ENCODE results near the gene KLHL15. TPM values are rescaled to one million over a fixed set of nuclear protein-coding genes. Genes with fewer than 3 reads are reported as not detected.

KLHL15 gene
- total RNA-seq, 1 experiment from 2014 or later = 8.0 TPM

- Histone ChIP-seq H3K4me3 (peak overlapping the region; percentile 86), H3K9me3 (no peaks in the 10 kb centered on the region), H3K27me3 (no peaks in the 10 kb centered on the region), H3K36me3 (no peaks in the 10 kb centered on the region)
- DNase-seq = no peak
Observed at GRCh38 chrX:24023972-24024669, 2.9 kb downstream of the KLHL15 start.

GRCh38 chrX:24023544-24023943, 3.4 kb downstream of the KLHL15 start:
- no peaks in the 10 kb centered on the region for H3K27me3 ChIP-seq
- DNase-seq = no peak
- H3K9me3 ChIP-seq = no peaks in the 10 kb centered on the region
- no peaks in the 10 kb centered on the region for H3K36me3 ChIP-seq
- H3K4me3 ChIP-seq = peak overlapping the region; percentile 86

- H3K9me3 ChIP-seq = no peaks in the 10 kb centered on the region
- H3K36me3 ChIP-seq = 0 out of 2 replicates have a peak, but pooled peaks cover 2% of the 10 kb centered on the region
- DNase-seq = no peak
- H3K4me3 ChIP-seq = no peak overlapping the region
- H3K27me3 ChIP-seq = no peaks in the 10 kb centered on the region
Observed at GRCh38 chrX:24020306-24020876, 6.6 kb downstream of the KLHL15 start.

GRCh38 chrX:24019448-24019847, 7.5 kb downstream of the KLHL15 start:
- Histone ChIP-seq H3K36me3 (0 out of 2 replicates have a peak, but pooled peaks cover 2% of the 10 kb centered on the region), H3K27me3 (no peaks in the 10 kb centered on the region), H3K4me3 (no peak overlapping the region), H3K9me3 (no peaks in the 10 kb centered on the region)
- DNase-seq = no peak

- no peak overlapping the region for H3K4me3 ChIP-seq
- H3K36me3 ChIP-seq = 0 out of 2 replicates have a peak, but pooled peaks cover 2% of the 10 kb centered on the region
- no peak for DNase-seq
- no peaks in the 10 kb centered on the region for H3K9me3 ChIP-seq
- H3K27me3 ChIP-seq = no peaks in the 10 kb centered on the region
Observed at GRCh38 chrX:24018809-24019208, 8.2 kb downstream of the KLHL15 start.

GRCh38 chrX:24017674-24018073, 9.3 kb downstream of the KLHL15 start:
- Histone ChIP-seq H3K27me3 (no peaks in the 10 kb centered on the region), H3K36me3 (0 out of 2 replicates have a peak, but pooled peaks cover 2% of the 10 kb centered on the region), H3K9me3 (no peaks in the 10 kb centered on the region), H3K4me3 (no peak overlapping the region)
- no peak for DNase-seq

- peaks cover 2% of the 10 kb centered on the region; the same call in 1 of the 2 replicates for H3K36me3 ChIP-seq
- H3K9me3 ChIP-seq = no peaks in the 10 kb centered on the region
- no peak for DNase-seq
- no peaks in the 10 kb centered on the region for H3K27me3 ChIP-seq
- no peak overlapping the region for H3K4me3 ChIP-seq
Observed at GRCh38 chrX:24014388-24015018, 12.5 kb downstream of the KLHL15 start.

GRCh38 chrX:24012266-24012665, 14.7 kb downstream of the KLHL15 start:
- Histone ChIP-seq H3K4me3 (no peak overlapping the region), H3K36me3 (peaks cover 2% of the 10 kb centered on the region; the same call in 1 of the 2 replicates), H3K27me3 (no peaks in the 10 kb centered on the region), H3K9me3 (no peaks in the 10 kb centered on the region)
- no peak for DNase-seq

GRCh38 chrX:24005867-24006266, 21.1 kb downstream of the KLHL15 start:
- H3K36me3 ChIP-seq = peaks cover 21% of the 10 kb centered on the region
- DNase-seq = no peak
- H3K27me3 ChIP-seq = no peaks in the 10 kb centered on the region

GRCh38 chrX:24005028-24005427, 22.0 kb downstream of the KLHL15 start:
- Histone ChIP-seq H3K9me3 (no peaks in the 10 kb centered on the region), H3K36me3 (peaks cover 23% of the 10 kb centered on the region), H3K4me3 (no peak overlapping the region), H3K27me3 (no peaks in the 10 kb centered on the region)
- DNase-seq = no peak

More at GRCh38 chrX:24005867-24006266, 21.1 kb downstream of the KLHL15 start:
- Histone ChIP-seq H3K4me3 (no peak overlapping the region), H3K9me3 (no peaks in the 10 kb centered on the region)

- no peaks in the 10 kb centered on the region for H3K9me3 ChIP-seq
- DNase-seq = no peak
- H3K4me3 ChIP-seq = no peak overlapping the region
- peaks cover 24% of the 10 kb centered on the region for H3K36me3 ChIP-seq
- no peaks in the 10 kb centered on the region for H3K27me3 ChIP-seq
Observed at GRCh38 chrX:24002792-24003191, 24.2 kb downstream of the KLHL15 start.

- Histone ChIP-seq H3K27me3 (no peaks in the 10 kb centered on the region), H3K4me3 (no peak overlapping the region), H3K36me3 (peaks cover 24% of the 10 kb centered on the region), H3K9me3 (no peaks in the 10 kb centered on the region)
- no peak for DNase-seq
Observed at GRCh38 chrX:24002167-24002566, 24.8 kb downstream of the KLHL15 start.

- H3K27me3 ChIP-seq = no peaks in the 10 kb centered on the region
- peaks cover 11% of the 10 kb centered on the region for H3K36me3 ChIP-seq
- no peak for DNase-seq
- H3K9me3 ChIP-seq = no peaks in the 10 kb centered on the region
- H3K4me3 ChIP-seq = no peak overlapping the region
Observed at GRCh38 chrX:23999671-24000070, 27.3 kb downstream of the KLHL15 start.

GRCh38 chrX:23993012-23993633, 33.9 kb downstream of the KLHL15 start:
- no peak overlapping the region for H3K4me3 ChIP-seq
- peaks cover 6% of the 10 kb centered on the region for H3K36me3 ChIP-seq
- no peaks in the 10 kb centered on the region for H3K9me3 ChIP-seq
- no peak for DNase-seq
- no peaks in the 10 kb centered on the region for H3K27me3 ChIP-seq

- Histone ChIP-seq H3K36me3 (peaks cover 13% of the 10 kb centered on the region), H3K4me3 (no peak overlapping the region), H3K9me3 (no peaks in the 10 kb centered on the region), H3K27me3 (no peaks in the 10 kb centered on the region)
- DNase-seq = no peak
Observed at GRCh38 chrX:23992431-23992830, 34.6 kb downstream of the KLHL15 start.

GRCh38 chrX:23990455-23990854, 36.5 kb downstream of the KLHL15 start:
- DNase-seq = no peak
- Histone ChIP-seq H3K36me3 (peaks cover 27% of the 10 kb centered on the region), H3K9me3 (no peaks in the 10 kb centered on the region), H3K4me3 (no peak overlapping the region), H3K27me3 (no peaks in the 10 kb centered on the region)

- H3K9me3 ChIP-seq = no peaks in the 10 kb centered on the region
- H3K4me3 ChIP-seq = no peak overlapping the region
- no peak for DNase-seq
- peaks cover 27% of the 10 kb centered on the region for H3K36me3 ChIP-seq
- H3K27me3 ChIP-seq = no peaks in the 10 kb centered on the region
Observed at GRCh38 chrX:23989689-23990088, 37.3 kb downstream of the KLHL15 start.

Measured in MG63 (cell line).